GM19372 (cell line): ENCODE results near the gene C2CD2L.
A peak's percentile ranks its signal among the peaks of the same experiment; 100 is the strongest.
"Not testable (repeated sequence)": the region's sequence is repeated elsewhere in the genome, so short reads cannot be mapped to it uniquely, and the experiment has no call there.

ENCODE experiments used
- ATAC-seq: cut with Tn5 transposase; IDR thresholded peaks from one replicate; pipeline ENCODE4 v1.9.1; 2021; ENCODE audit warnings: mild to moderate bottlenecking, low read depth, moderate library complexity; ENCODE audit not compliant: unreplicated experiment

C2CD2L gene

GRCh38 chr11:119112314-119113020 is 5.3 kb downstream of the C2CD2L start:
- ATAC-seq: no peak

DNA sequence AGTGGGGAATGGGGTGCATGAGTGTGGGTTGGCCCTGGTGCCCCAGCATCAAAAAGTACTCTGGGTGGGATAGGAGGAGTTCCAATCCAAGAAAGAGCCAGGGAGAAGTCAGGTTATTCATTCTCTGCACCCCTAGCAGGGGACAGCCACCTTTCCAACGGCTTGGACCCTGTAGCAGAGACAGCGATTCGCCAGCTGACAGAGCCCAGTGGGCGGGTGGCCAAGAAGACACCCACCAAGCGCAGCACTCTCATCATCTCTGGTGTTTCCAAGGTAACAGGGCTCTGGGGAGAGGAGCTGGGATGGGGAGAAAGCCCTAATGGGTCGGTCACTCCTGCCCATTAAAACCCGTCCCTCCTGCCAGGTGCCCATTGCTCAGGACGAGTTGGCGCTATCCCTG is 6.6 kb downstream of the C2CD2L start:
- ATAC-seq: no peak

DNA sequence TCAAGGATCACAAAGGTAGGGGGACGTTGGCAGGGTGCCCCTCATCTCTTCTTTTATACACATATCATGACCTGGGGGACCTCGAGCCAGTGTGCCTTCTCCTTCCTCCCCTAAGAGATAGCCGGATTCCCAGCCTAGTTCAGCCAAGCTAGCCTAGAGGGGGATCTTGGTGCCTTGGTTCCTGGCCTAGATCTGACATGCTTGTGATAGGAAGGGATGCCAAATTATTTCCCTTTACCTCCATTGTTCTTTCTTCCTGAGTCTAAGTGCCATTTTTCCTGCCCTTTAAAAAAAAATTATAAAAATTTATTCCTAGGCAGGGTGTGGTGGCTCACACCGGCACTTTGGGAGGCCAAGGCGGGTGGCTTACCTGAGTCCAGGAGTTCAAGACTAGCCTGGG is 7.2 kb downstream of the C2CD2L start:
- ATAC-seq: no peak

DNA sequence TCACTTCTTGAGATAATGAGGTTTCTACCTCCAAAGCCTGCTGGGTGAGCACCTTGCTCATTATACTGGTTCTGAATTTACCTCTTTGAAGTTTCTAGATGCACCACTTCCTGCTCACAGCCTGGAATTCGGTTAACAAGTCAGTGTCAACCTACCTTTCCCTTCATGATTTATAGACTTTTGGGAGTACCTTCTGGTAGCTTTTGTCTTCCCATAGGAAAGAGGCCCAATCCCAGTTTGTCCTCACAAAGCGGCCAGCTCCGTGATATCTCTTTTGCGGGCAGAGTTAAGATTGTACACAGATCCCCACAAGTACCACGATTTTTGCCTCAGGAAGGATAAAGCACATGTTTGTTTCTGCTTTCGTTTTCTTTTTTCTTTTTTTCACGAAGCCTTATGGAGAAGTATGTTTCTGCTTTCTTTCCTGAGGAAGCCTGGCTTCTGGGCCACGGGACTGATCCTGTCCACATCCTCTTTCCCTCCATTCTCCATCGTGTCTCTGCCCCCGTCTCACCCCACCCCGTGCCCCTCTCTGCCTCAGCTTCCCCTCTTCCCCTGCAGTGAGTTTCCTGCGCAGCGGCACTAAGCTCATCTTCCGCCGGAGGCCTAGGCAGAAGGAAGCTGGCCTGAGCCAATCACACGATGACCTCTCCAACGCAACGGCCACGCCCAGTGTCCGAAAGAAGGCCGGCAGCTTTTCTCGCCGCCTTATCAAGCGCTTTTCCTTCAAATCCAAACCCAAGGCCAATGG is 8.5 kb downstream of the C2CD2L start:
- no peak for ATAC-seq

GRCh38 chr11:119116235-119116594 is 9.1 kb downstream of the C2CD2L start:
- no peak for ATAC-seq

DNA sequence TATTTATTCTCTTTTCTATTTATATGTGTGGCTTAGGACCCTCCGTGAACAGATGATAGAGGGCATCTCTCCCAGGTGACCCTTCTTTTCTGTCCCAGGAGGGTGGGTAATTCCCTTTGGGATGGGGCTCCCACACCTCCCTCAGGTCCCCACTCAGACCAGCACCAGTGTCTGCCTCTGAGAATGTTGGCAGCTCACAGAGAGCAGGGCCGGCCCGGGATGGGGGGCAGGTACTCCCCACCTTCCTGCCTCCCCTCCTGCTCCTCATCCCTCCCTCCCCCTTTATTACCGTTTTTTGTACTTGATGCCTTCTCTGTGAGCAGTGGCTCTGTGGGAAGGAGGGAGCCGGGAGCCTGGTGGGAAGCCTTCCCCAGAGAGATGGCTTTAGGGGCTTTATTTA is 9.5 kb downstream of the C2CD2L start:
- no peak for ATAC-seq

- no peak for ATAC-seq
Observed at GRCh38 chr11:119117004-119117706, 10.0 kb downstream of the C2CD2L start.

GRCh38 chr11:119118227-119118626 is 11.1 kb downstream of the C2CD2L start:
- no peak for ATAC-seq

DNA sequence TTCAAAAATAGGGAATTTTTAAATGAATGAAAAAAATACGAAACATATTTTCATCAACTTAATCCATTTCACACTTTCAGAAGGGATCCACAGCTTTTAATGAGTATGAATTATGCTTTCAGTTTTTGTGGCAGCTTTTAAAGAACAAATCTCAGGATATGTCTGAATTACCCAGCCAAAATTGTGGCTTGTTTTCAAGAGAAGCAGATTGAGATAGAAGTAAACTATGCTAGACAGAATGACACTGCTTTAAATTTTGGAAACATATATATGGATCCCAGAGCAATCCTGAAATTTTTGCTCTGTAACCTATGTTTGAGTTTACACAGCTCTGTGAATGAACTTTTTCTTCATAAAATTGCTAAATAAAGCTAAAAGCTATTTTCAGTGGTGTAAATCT is 11.8 kb downstream of the C2CD2L start:
- ATAC-seq: no peak

DNA sequence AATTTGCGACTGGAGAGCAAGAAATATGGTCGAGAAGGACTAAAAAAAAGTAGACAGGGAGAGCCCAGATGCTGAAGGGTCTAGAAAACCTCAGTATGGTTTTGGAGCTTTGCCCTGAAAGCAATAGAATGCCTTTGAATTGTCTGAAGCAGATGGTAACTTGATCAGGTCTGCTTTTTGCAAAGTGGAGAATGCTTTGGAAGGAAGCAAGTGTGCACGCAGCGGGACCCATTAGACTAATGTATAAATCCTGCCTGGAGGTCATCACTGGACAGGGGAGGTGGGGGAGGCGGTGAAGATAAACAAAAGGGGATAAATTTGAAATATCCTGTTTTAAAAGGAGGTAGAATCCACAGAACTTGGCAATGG is 13.5 kb downstream of the C2CD2L start:
- no peak for ATAC-seq

DNA sequence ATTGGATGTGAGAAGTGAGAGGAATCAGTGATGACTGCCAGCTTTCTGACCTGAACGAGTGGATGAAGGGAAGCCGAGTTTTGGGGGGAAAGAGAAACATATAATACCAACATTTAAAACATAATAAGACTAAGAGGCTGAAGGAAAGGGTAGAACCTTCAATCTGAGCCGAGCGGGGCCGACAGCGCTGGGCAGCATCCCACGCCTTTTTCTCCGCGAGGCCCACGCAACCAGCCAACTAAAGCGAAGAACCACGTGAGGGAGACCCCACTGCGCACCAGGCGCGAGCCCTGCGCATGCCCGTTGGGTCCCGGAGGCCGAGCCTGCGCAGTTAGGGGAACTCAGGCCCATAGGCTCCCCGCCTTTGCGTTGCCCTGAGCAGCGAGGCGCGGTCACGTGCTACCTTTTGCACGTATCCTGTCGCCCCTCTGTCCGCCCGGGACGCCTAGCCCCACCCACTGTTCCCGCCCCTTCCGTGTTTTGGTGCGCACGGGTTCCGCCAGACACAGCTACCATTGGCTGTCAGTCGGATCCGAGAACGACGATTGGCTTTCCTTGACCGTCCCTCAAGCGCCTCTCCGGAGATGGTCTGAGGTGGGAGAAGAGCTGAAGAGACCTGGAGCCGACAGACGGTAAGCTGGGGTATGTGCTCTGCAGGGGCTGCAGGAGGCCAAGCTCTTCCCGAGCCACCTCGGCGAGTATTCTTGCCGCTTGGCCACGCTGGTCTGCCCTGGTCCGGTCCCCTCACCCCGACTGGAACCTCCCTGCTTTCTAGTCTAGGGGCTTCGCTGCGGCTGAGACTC is 14.1 kb downstream of the C2CD2L start, which contains the start of gene HINFP:
Gene HINFP, plus strand, starts transcription at position 573 of the 803 bp plus-strand sequence. CDS start 5,365 bp downstream, outside the sequence.
- peak; percentile 97 for ATAC-seq

DNA sequence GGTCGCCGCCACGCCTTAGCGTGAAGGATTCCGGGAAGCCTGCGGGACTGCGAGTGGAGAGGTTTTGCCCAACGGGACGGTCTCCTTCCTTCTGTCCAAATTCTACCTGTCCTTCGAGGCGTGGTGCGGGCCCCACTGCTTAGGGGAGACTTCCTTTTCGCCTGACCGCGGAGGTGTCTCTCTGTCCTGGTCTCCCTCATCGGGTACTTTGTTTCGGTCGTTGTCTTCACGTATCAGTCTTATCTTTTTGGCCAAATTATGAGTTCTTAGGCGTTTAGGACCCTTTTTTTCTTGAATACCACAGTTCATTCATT is 14.6 kb downstream of the C2CD2L start:
- peak; percentile 1 for ATAC-seq

GRCh38 chr11:119125821-119126220 is 18.7 kb downstream of the C2CD2L start:
- no peak for ATAC-seq

DNA sequence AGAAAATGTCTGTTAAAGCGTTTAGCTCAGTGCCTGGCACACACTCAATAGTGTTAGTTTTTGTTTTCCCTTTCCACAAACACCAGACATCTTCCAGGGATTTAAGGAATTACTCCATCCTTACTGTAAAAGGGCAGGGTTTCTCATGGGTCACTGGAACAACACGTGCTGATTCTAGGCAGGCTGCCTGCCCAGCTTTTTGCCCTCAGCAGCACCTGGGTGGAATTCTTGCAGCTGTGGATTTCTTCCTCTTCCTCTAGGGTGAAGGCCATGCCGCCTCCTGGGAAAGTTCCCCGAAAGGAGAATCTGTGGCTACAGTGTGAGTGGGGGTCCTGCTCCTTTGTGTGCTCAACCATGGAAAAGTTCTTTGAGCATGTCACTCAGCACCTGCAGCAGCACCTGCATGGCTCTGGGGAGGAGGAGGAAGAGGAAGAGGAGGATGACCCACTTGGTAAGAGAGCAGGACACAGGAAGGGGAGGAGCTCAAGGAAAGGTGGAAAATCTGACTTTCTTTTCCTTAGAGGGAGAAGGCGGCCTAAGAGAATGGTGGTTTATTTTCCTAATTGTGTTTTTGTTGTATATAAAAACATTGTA is 19.6 kb downstream of the C2CD2L start:
- ATAC-seq: no peak

DNA sequence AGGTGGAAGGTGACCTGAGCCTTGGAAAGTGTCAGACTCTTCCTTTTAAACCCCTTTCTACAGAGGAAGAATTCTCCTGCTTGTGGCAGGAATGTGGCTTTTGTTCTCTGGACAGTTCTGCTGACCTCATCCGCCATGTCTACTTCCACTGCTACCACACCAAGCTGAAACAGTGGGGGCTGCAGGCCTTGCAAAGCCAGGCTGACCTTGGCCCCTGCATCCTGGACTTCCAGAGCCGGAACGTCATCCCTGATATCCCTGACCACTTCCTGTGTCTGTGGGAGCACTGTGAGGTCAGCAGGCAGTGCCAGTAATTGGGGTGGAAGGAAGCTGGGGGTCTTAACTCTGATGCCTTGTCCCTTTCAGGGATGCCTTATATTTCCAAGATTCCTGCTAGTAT is 23.5 kb downstream of the C2CD2L start:
- ATAC-seq: no peak

- ATAC-seq: no peak
Observed at GRCh38 chr11:119134389-119134978, 27.3 kb downstream of the C2CD2L start.

GRCh38 chr11:119139276-119139675 is 32.1 kb downstream of the C2CD2L start:
- not testable (repeated sequence) for ATAC-seq

GRCh38 chr11:119144825-119145486 is 37.8 kb downstream of the C2CD2L start:
- peak; percentile 54 for ATAC-seq

DNA sequence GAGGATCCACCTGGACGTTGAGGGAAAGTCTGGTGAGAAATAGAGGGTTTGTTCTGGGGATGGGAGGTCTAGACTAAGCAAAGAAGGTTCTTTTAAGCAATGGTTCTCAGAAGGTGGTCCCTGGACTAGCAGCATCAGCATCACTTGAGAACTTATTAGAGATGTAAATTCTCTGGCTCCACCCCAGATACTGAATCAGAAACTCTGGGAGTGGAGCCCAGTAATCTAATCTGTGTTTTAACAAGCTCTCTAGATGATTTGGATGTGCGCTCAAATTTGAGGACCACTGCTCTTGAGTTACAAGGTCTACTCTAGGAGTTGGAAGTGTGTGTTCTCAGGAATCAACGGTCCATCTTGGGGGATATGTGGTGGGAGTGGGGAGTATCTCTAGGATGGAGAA is 38.4 kb downstream of the C2CD2L start:
- no peak for ATAC-seq
